Measurements from ENCODE around the gene CDHR2.

DNA sequence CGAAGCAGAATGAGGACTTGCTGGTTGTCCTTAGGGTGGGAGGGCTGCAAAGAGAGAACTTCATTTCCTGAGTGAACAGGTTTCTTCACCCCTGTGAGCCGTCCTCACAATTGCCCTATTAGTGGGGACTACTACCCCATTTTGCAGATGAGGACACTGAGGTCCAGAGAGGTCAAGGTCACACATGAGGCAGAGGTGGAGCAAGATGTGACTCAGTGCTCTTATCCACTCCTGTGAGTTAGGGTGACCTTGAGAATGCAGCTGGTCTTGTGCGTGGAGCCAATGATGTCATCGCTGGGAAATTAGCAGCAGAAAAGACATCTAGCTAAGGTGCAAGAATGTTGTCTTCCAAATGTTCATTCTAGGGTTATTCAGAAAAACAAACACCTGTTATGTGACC, 33.9 kb downstream of the CDHR2 start:
- TF ChIP-seq POLR2AphosphoS5 (IDR thresholded peaks at IDR 0.05) (no peak), POLR2A (IDR thresholded peaks at IDR 0.05) (no peak), EP300 (IDR thresholded peaks at IDR 0.05) (no peak)
- TF ChIP-seq, protein P1, sequence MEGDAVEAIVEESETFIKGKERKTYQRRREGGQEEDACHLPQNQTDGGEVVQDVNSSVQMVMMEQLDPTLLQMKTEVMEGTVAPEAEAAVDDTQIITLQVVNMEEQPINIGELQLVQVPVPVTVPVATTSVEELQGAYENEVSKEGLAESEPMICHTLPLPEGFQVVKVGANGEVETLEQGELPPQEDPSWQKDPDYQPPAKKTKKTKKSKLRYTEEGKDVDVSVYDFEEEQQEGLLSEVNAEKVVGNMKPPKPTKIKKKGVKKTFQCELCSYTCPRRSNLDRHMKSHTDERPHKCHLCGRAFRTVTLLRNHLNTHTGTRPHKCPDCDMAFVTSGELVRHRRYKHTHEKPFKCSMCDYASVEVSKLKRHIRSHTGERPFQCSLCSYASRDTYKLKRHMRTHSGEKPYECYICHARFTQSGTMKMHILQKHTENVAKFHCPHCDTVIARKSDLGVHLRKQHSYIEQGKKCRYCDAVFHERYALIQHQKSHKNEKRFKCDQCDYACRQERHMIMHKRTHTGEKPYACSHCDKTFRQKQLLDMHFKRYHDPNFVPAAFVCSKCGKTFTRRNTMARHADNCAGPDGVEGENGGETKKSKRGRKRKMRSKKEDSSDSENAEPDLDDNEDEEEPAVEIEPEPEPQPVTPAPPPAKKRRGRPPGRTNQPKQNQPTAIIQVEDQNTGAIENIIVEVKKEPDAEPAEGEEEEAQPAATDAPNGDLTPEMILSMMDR (IDR thresholded peaks at IDR 0.05), result no peak

Data from stomach (tissue), 4 donors.